Ascending aorta (tissue), 2 donors: Measurements from ENCODE around the gene UBA1. TPM values are rescaled to one million over a fixed set of nuclear protein-coding genes. Genes with fewer than 3 reads are reported as not detected.

Source experiments
- DNase-seq, 2 donors: peaks; one replicate each; pipeline ENCODE4 v3.0.0-alpha.2; 2019; ENCODE audit warnings: low spot score in 2 of 2
- H3K27ac ChIP-seq, 2 donors: fragments of 200-600 bp; sonication (generic); one replicate each; pipeline ENCODE4 v1.5.1; 2016 to 2017; ENCODE audit warnings: mild to moderate bottlenecking in 1 of 2
- H3K27me3 ChIP-seq: fragments of 200-600 bp; sonication (generic); one replicate; pipeline ENCODE4 v1.5.1; 2017
- H3K36me3 ChIP-seq, 2 donors: fragments of 200-600 bp; sonication (generic); one replicate each; pipeline ENCODE4 v1.5.1; 2016
- H3K4me1 ChIP-seq, 2 donors: fragments of 200-600 bp; sonication (generic); one replicate each; pipeline ENCODE4 v1.5.1; 2016 to 2017; ENCODE audit warnings: mild to moderate bottlenecking in 1 of 2
- H3K4me3 ChIP-seq, 2 donors: fragments of 200-600 bp; sonication (generic); one replicate each; pipeline ENCODE4 v1.5.1; 2016 to 2017; ENCODE audit warnings: mild to moderate bottlenecking in 1 of 2
- H3K9me3 ChIP-seq, 2 donors: fragments of 200-600 bp; sonication (generic); one replicate each; pipeline ENCODE4 v1.5.1; 2016
- CTCF ChIP-seq, 3 experiments: fragments of 200-600 bp in 2 of 3; fragments of 450-650 bp in 1 of 3; sonication (generic) in 2 of 3; IDR thresholded peaks; one replicate each; pipeline ENCODE4 v1.5.1; 2016 to 2019; ENCODE audit warnings: antibody characterized with exemption in 3 of 3, mild to moderate bottlenecking in 1 of 3, moderate library complexity in 1 of 3
- intact Hi-C: fragments of 100-400 bp; cut with DNase I; formaldehyde crosslinking; loops from one replicate; pipeline ENCODE4 v1.15.1; 2023
- total RNA-seq: library from RNA; depleted of rRNA; stranded (reverse); fragments of >200 nt; gene quantifications from one replicate; pipeline ENCODE4 v1.1.0, GENCODE V29; 2016

UBA1 gene
- total RNA-seq, 1 donor from 2014 or later, result 162 TPM

GRCh38 chrX:47146121-47146935 is 47.3 kb upstream of the UBA1 start:
- Histone ChIP-seq H3K36me3 (no peaks in the 10 kb centered on the region), H3K27me3 (no peaks in the 10 kb centered on the region), H3K4me3 (peak overlapping the region; percentile 64 to 66), H3K27ac (peak overlapping the region; percentile 44 to 59), H3K4me1 (no peaks in the 10 kb centered on the region), H3K9me3 (no peaks in the 10 kb centered on the region)
- TF ChIP-seq CTCF (IDR thresholded peaks at IDR 0.05), result no peak
- no peak for DNase-seq
- intact Hi-C loops, result loop anchor here (10.0 kb wide), 1 partner anchor 218 kb away; no protein-coding TSS in a partner anchor

- DNase-seq, result no peak
- no peak for TF ChIP-seq CTCF (IDR thresholded peaks at IDR 0.05)
- intact Hi-C loops, result loop anchor here (10.0 kb wide), 1 partner anchor 218 kb away; no protein-coding TSS in a partner anchor
- peak overlapping the region; percentile 44 to 59 for H3K27ac ChIP-seq
- H3K27me3 ChIP-seq, result no peaks in the 10 kb centered on the region
- no peaks in the 10 kb centered on the region for H3K36me3 ChIP-seq
- H3K4me1 ChIP-seq, result no peaks in the 10 kb centered on the region
- no peaks in the 10 kb centered on the region for H3K9me3 ChIP-seq
- peak overlapping the region; percentile 64 to 66 for H3K4me3 ChIP-seq
Observed at GRCh38 chrX:47146936-47147859, 46.4 kb upstream of the UBA1 start.

GRCh38 chrX:47148946-47149345 is 44.7 kb upstream of the UBA1 start:
- no peaks in the 10 kb centered on the region for H3K36me3 ChIP-seq
- no peaks in the 10 kb centered on the region for H3K27me3 ChIP-seq
- H3K4me1 ChIP-seq, result no peaks in the 10 kb centered on the region
- intact Hi-C loops, result loop anchor here (10.0 kb wide), 1 partner anchor 216 kb away; no protein-coding TSS in a partner anchor
- H3K9me3 ChIP-seq, result no peaks in the 10 kb centered on the region
- no peak for TF ChIP-seq CTCF (IDR thresholded peaks at IDR 0.05)
- H3K4me3 ChIP-seq, result no peak overlapping the region
- no peak overlapping the region for H3K27ac ChIP-seq
- DNase-seq, result no peak

GRCh38 chrX:47151435-47151834 is 42.2 kb upstream of the UBA1 start:
- H3K4me1 ChIP-seq, result no peaks in the 10 kb centered on the region
- H3K27ac ChIP-seq, result no peak overlapping the region
- H3K4me3 ChIP-seq, result no peak overlapping the region
- H3K36me3 ChIP-seq, result no peaks in the 10 kb centered on the region
- H3K27me3 ChIP-seq, result no peaks in the 10 kb centered on the region
- DNase-seq, result no peak
- H3K9me3 ChIP-seq, result no peaks in the 10 kb centered on the region
- intact Hi-C loops, result no loop called here
- TF ChIP-seq CTCF (IDR thresholded peaks at IDR 0.05), result no peak

- H3K27me3 ChIP-seq, result no peaks in the 10 kb centered on the region
- H3K4me1 ChIP-seq, result no peaks in the 10 kb centered on the region
- H3K9me3 ChIP-seq, result no peaks in the 10 kb centered on the region
- no peak overlapping the region for H3K4me3 ChIP-seq
- intact Hi-C loops, result no loop called here
- H3K36me3 ChIP-seq, result no peaks in the 10 kb centered on the region
- TF ChIP-seq CTCF (IDR thresholded peaks at IDR 0.05), result no peak
- no peak for DNase-seq
- no peak overlapping the region for H3K27ac ChIP-seq
Observed at GRCh38 chrX:47156611-47157520, 36.8 kb upstream of the UBA1 start.
